Activated naive CD4-positive, alpha-beta T cell treated with anti-CD3 and anti-CD28 coated beads, Interleukin-2, amount 50 U/mL, for 72 hours (primary cell): ENCODE measurements around the gene LAMA3. TPM values are rescaled to one million over a fixed set of nuclear protein-coding genes. Genes with fewer than 3 reads are reported as not detected.

Source experiments
- ATAC-seq, 2 donors: fragments of 150-1000 bp; cut with Tn5 transposase; 2 replicates each; pipeline ENCODE4 v1.10.0; 2021; ENCODE audit warnings: mild to moderate bottlenecking in 2 of 2, moderate library complexity in 2 of 2
- DNase-seq, 2 donors: peaks; one replicate each; pipeline ENCODE4 v3.0.0; 2021 to 2022; ENCODE audit warnings: low spot score in 2 of 2
- H3K27ac Mint-ChIP-seq, 2 donors: one replicate each; pipeline ENCODE4 v1.8.0; 2022; ENCODE audit warnings: mild to moderate bottlenecking in 2 of 2, mixed read lengths in 2 of 2
- H3K36me3 Mint-ChIP-seq, 2 donors: one replicate each; pipeline ENCODE4 v1.8.0; 2022; ENCODE audit warnings: mixed read lengths in 2 of 2
- H3K9me3 Mint-ChIP-seq, 2 donors: one replicate each; pipeline ENCODE4 v1.8.0; 2022; ENCODE audit warnings: mixed read lengths in 2 of 2
- total RNA-seq, 2 donors: library from RNA; stranded (reverse); gene quantifications; one replicate each; pipeline ENCODE4 v1.2.3, GENCODE V29; 2022

Gene LAMA3
- total RNA-seq, 2 donors from 2014 or later, result 0.07 to 0.16 TPM

DNA sequence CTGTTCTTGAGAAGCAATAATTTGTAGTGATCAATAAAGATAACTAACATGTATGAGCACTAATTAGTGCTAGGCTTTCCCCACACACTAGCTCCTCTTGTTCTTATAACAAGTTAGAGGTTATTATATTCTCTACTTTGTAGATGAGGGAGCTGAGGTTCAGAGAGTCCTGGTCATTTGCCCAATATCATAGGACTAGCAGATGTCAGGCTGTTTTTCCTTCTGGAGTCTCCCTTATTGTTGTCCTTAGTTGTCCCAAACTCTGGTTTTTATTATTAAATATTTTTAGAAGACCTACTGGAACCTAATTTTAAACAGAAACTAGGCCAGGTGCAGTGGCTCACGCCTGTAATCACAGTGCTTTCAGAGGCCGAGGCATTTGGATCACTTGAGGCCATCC is 308.8 kb downstream of the LAMA3 start:
- Mint-ChIP-seq H3K36me3 (no peaks in the 10 kb centered on the region), H3K27ac (no peak overlapping the region), H3K9me3 (no peaks in the 10 kb centered on the region)
- no peak for ATAC-seq
- no peak for DNase-seq

DNA sequence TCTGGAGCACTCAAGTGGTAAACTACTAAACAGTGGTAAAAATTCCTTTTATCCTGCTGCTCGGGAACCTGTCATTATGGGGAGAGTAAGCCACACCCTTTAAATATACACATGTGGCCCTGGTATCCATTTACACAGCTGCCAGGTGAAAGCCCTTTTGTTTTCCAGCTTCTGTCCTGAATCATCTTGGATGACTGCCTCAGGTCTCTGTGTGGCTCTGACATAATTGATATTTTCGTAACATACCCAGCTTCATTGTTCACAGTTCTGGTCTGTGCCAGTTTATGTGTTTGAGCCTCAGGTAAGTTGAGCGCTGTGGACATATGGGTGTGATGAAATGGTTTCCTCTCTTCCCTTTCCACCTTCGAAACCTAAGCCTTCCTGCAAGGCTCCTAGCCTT is 309.6 kb downstream of the LAMA3 start:
- DNase-seq (no peak), ATAC-seq (no peak)
- Mint-ChIP-seq H3K36me3 (no peaks in the 10 kb centered on the region), H3K27ac (no peak overlapping the region), H3K9me3 (no peaks in the 10 kb centered on the region)

DNA sequence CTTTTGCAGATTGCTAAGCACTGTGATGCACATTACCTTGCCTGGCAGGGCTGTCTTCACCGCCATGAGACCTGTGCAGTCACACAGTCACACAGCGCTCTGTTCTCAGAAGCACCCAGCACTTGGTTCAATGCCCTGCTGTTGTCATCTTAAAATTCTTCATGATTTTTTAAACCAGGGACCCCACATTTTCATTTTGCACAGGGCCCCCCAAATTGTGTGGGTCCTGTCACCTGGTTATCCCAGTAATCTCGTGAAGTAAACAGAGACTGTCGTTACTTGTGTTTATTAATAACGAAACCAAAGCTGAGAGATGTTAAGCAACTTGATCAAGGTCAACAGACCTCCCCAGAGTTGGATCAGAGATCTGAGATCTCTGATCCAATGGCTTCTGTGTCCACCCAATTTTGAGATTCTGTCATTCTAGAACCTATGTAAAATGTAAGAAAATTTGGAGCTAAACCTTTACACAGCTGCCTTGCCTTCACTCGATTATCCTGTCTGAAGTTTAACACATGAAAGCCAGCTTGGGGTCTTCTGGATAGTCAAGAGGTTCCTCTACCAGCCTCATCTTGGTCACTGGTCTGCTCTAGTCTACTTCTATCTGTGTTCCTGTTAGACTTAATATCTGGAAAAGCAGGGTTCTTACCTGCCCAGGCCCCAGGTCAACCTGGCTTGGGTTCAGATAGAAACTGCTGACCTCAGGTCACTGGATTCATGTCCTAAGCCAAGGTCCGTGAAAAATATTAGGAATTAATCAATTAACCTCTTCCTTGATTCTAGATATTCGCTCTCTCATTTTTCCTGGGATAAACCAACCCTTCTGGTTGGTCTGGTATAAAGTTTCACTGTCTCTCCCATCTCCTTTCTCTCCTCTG is 311.6 kb downstream of the LAMA3 start:
- peak in 1 of 2 donors; percentile 52 for ATAC-seq
- Mint-ChIP-seq H3K36me3 (no peaks in the 10 kb centered on the region), H3K9me3 (no peaks in the 10 kb centered on the region), H3K27ac (no peak overlapping the region)
- DNase-seq, result no peak

DNA sequence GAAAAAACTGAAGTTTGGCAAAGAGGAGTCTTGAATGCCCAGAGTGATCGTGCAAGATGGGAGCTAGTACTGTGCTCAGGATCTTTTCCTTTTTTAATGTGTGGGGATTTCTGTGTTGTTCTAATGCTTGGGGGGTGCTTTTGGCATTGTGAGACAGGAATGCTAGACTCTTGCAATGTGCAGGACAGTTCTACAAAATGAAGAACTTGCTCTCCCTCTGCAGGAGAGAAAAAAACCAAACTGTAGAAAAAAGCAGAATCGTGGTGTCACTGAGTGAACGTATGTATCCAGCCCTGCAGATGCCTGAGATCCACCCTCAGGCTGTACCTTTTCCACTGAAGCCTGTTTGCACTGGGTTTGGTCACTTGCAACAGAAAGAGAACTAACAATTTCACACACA is 313.2 kb downstream of the LAMA3 start:
- no peak for ATAC-seq
- Mint-ChIP-seq H3K27ac (no peak overlapping the region), H3K9me3 (no peaks in the 10 kb centered on the region)

DNA sequence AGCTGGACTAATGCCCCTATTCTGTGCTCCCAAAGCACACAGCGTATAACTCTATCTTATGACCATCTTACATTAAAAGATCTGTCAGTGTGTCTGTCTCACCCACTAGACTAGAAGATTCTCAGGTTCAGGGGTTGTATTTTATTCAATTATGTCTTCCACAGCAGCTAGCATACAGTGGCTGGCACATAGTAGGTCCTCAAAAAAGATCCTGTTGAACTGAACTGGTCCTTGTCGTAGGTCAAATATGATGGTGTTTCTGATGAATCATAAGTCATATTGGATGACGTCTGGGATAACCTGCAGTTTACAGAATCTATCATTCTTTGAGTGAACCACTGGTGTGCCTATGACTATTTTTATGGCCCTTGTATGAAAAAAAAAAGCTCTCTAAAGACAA is 314.0 kb downstream of the LAMA3 start:
- ATAC-seq (no peak), DNase-seq (no peak)
- H3K9me3 Mint-ChIP-seq, result no peaks in the 10 kb centered on the region
- H3K36me3 Mint-ChIP-seq, result no peaks in the 10 kb centered on the region
- H3K27ac Mint-ChIP-seq, result no peak overlapping the region

More for the DNA sequence above, 313.2 kb downstream of the LAMA3 start:
- no peak for DNase-seq
- no peaks in the 10 kb centered on the region for H3K36me3 Mint-ChIP-seq

DNA sequence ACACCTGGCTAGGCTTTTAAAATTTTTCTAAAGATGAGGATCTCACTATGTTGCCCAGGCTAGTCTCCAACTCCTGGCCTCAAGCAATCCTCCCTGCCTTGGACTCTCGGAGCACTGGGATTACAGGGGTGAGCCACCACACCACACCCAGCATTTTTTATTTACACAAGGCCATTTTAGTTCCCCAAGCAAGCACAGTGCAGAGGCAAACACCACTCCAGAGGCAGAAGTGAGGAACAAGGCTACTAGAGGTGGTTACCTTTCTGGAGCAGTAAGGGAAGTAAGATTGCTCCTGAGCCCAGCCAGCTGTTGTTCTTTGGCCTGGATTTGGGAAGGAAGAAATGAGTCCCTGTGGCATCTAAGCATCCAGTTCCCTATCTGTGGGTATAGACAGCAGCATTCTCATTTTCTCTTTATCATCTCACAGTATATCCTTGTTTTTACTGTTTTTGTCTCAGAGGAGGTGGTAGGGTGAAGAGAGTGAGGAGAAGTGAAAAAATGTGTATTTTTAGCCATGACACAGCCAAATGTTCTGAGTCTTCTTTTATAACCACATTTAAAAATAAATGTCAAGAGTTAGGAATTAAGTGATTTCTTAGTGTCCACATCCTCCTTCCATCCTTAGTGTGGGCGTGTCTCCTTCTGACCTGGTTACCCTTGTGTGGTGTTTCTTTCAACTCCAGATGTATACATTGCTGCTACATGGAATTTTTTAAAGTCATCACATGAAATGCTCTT is 314.8 kb downstream of the LAMA3 start:
- no peak overlapping the region for H3K27ac Mint-ChIP-seq
- DNase-seq, result no peak

More for the DNA sequence above, 314.8 kb downstream of the LAMA3 start:
- no peaks in the 10 kb centered on the region for H3K9me3 Mint-ChIP-seq
- no peaks in the 10 kb centered on the region for H3K36me3 Mint-ChIP-seq
- peak; percentile 20 to 37 for ATAC-seq

Other genes with a start within 250 kb of the LAMA3 start
- gene RIOK3, start 236.2 kb upstream of the LAMA3 start, total RNA-seq, result 10 to 100 TPM; 69.8 to 72.8 TPM
- 10 to 100 TPM; 31.3 to 54.0 TPM for gene RMC1, start 185.9 kb upstream of the LAMA3 start, total RNA-seq
- gene NPC1, start 102.9 kb upstream of the LAMA3 start, total RNA-seq, result 10 to 100 TPM; 28.1 to 39.7 TPM
- not detected for gene ANKRD29, start 26.5 kb upstream of the LAMA3 start, total RNA-seq